Nephron (organoid): ENCODE results near the gene KCNMA1.
"Not testable (repeated sequence)": the region's sequence is repeated elsewhere in the genome, so short reads cannot be mapped to it uniquely, and the experiment has no call there.

ENCODE experiments used
- H3K27ac Mint-ChIP-seq, 3 experiments: 2 replicates each; pipeline ENCODE4 v1.8.0; 2020; ENCODE audit warnings: mixed read lengths in 3 of 3, mild to moderate bottlenecking in 2 of 3, moderate library complexity in 1 of 3
- H3K27me3 Mint-ChIP-seq: 2 replicates; pipeline ENCODE4 v1.8.0; 2021; ENCODE audit warnings: low read depth, mild to moderate bottlenecking, moderate library complexity, mixed read lengths
- H3K36me3 Mint-ChIP-seq: 2 replicates; pipeline ENCODE4 v1.8.0; 2020; ENCODE audit warnings: low read depth, mixed read lengths
- H3K4me1 Mint-ChIP-seq: 2 replicates; pipeline ENCODE4 v1.8.0; 2020; ENCODE audit warnings: mixed read lengths
- H3K4me3 Mint-ChIP-seq, 3 experiments: 2 replicates each; pipeline ENCODE4 v1.8.0; 2020; ENCODE audit warnings: mild to moderate bottlenecking in 3 of 3, mixed read lengths in 3 of 3, moderate library complexity in 2 of 3
- H3K9me3 Mint-ChIP-seq: 2 replicates; pipeline ENCODE4 v1.8.0; 2020; ENCODE audit warnings: mixed read lengths
- TF ChIP-seq, protein P1 (sequence below), 3 experiments: fragments of 200-600 bp; sonication (generic); IDR thresholded peaks; one replicate each; pipeline ENCODE4 v1.5.0; 2021; ENCODE audit warnings: antibody characterized with exemption in 3 of 3; ENCODE audit not compliant: unreplicated experiment in 3 of 3

The KCNMA1 gene

DNA sequence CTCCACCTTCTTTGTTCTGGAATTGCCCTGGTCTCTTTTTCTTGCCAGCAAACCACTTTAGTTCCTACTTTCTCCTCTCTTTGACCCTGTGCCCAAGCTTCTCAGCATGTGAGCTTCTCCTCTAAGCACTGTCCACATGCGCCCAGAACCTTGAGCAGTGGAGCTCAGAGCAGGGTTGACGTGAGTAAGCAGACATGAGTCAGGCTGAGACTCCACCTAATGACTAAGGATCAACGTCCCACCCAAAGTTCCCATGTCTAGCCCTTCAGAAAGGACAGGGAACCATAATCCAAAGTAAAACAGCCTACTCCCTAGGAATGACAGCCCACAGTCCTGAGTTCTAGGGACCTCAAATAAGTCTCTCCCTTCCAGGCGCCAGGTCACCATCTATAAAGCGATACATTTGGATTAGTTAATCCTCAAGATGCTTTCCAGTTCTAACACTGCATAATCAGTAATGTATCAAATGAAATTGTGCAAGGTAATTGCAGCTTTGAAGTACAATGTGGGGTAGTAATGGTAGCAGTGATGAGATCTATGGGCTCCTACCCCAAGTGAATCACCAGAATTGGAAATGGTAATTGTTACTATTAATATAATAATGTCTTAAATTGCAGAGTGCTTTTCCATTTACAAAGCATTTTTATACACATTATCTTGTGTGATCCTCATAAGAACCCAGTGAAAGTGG lies 44.5 kb downstream of the KCNMA1 start:
- Mint-ChIP-seq H3K36me3 (no peaks in the 10 kb centered on the region), H3K9me3 (no peaks in the 10 kb centered on the region), H3K4me3 (no peak overlapping the region), H3K4me1 (no peaks in the 10 kb centered on the region), H3K27ac (no peak overlapping the region), H3K27me3 (peaks cover 15% of the 10 kb centered on the region)
- TF ChIP-seq, protein P1, sequence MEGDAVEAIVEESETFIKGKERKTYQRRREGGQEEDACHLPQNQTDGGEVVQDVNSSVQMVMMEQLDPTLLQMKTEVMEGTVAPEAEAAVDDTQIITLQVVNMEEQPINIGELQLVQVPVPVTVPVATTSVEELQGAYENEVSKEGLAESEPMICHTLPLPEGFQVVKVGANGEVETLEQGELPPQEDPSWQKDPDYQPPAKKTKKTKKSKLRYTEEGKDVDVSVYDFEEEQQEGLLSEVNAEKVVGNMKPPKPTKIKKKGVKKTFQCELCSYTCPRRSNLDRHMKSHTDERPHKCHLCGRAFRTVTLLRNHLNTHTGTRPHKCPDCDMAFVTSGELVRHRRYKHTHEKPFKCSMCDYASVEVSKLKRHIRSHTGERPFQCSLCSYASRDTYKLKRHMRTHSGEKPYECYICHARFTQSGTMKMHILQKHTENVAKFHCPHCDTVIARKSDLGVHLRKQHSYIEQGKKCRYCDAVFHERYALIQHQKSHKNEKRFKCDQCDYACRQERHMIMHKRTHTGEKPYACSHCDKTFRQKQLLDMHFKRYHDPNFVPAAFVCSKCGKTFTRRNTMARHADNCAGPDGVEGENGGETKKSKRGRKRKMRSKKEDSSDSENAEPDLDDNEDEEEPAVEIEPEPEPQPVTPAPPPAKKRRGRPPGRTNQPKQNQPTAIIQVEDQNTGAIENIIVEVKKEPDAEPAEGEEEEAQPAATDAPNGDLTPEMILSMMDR (IDR thresholded peaks at IDR 0.05; ENCODE audit: unreplicated experiment in 3 of 3), result no peak

DNA sequence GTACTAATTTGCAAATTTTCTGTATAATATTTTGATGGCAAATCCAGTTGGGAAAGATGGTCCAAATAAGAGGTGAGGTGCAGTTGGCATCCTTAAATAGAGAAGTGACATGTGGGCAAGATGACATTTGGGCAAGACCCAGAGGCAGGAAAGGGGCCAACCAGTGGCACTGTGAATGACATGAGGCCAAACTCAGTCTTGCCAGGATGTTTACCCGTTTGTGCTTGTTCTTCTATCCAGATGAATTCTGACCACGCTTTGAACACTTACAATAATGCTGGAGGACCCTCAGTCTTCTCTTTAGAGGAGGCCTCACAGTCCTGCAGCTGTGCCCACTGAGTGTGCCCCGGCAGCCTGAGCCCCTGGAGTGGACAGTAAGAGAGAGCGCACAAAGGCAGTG lies 45.1 kb downstream of the KCNMA1 start:
- Mint-ChIP-seq H3K4me3 (no peak overlapping the region), H3K36me3 (no peaks in the 10 kb centered on the region), H3K27me3 (peaks cover 15% of the 10 kb centered on the region), H3K9me3 (no peaks in the 10 kb centered on the region), H3K27ac (no peak overlapping the region), H3K4me1 (no peaks in the 10 kb centered on the region)
- TF ChIP-seq, protein P1 (IDR thresholded peaks at IDR 0.05; ENCODE audit: unreplicated experiment in 3 of 3), result no peak

DNA sequence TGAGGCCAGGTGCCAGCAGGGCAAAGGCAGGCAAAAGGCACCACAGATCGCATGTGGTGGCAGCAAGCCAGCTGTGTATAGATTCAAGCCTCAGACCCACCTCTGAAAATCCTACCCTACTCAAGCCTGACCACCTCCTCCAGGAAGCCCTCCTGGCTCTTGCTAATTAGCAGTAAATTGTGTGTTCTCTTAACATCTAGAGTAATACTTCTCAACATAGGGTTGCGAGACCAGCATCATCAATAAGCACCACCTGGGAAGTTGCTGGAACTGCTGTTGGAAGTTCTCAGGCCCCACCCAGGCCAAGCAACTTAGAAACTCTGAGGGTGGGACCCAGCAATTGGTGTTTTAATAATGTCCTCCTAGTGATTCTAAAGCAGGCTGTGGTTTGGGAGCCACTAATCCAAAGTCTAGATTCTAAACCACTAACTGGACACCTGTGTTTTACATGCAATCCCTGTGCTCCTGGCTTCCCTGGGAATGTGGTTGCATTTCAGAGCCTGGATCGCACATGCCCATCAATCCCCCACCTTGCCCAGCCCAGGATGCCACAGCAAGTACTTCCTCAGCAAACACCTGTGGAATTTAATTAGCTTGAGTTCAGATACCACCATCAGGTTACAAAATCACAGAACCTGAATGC lies 46.2 kb downstream of the KCNMA1 start:
- no peaks in the 10 kb centered on the region for H3K36me3 Mint-ChIP-seq
- H3K27ac Mint-ChIP-seq, result no peak overlapping the region
- no peak overlapping the region for H3K4me3 Mint-ChIP-seq
- TF ChIP-seq, protein P1 (IDR thresholded peaks at IDR 0.05; ENCODE audit: unreplicated experiment in 3 of 3), result no peak
- peaks cover 8% of the 10 kb centered on the region for H3K4me1 Mint-ChIP-seq
- H3K27me3 Mint-ChIP-seq, result peaks cover 19% of the 10 kb centered on the region
- H3K9me3 Mint-ChIP-seq, result no peaks in the 10 kb centered on the region

DNA sequence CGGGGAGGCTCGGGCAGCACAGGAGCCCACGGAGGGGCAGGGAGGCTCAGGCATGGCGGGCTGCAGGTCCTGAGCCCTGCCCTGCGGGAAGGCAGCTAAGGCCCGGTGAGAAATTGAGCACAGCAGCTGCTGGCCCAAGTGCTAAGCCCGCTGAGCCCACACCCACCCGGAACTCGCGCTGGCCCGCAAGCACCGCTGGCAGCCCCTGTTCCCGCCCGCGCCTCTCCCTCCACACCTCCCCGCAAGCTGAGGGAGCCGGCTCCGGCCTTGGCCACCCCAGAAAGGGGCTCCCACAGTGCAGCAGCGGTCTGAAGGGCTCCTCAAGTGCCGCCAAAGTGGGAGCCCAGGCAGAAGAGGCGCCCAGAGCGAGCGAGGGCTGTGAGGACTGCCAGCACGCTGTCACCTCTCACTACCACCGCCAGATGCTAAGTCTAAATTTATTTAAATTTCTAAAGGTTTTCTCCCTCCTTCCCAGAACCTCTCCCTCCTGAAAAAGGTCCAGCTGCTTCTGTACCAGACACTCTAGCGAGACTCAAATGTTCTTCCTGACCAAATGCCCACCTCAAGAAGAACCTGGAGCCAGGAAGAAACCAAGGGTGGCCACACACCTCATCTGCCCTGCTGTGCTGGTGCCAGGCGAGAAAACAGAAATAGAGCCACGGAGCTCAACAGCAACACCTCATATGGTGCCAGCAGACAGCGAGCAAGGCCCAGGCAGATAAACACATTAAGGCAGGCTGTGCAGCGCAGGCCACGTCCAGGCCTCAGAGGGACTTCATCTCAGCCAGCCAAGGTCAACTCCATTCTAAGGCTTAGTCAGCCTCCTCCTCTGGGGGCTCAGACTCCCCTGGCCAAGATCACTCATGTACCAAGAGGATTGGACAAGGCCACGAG lies 47.0 kb downstream of the KCNMA1 start:
- Mint-ChIP-seq H3K9me3 (no peaks in the 10 kb centered on the region), H3K27me3 (peaks cover 19% of the 10 kb centered on the region), H3K4me3 (no peak overlapping the region), H3K27ac (no peak overlapping the region), H3K4me1 (peaks cover 8% of the 10 kb centered on the region), H3K36me3 (no peaks in the 10 kb centered on the region)
- TF ChIP-seq, protein P1 (IDR thresholded peaks at IDR 0.05; ENCODE audit: unreplicated experiment in 3 of 3), result no peak

DNA sequence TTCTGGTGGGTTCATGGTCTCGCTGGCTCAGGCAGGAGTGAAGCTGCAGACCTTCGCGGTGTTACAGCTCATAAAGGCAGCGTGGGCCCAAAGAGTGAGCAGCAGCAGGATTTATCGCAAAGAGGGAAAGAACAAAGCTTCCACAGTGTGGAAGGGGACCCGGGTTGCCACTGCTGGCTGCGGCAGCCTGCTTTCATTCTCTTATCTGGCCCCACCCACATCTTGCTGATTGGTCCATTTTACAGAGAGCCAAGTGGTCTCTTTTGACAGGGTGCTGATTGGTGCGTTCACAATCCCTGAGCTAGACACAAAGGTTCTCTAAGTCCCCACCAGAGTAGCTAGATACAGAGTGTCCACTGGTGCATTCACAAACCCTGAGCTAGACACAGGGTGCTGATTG lies 47.9 kb downstream of the KCNMA1 start:
- H3K27ac Mint-ChIP-seq, H3K4me3 Mint-ChIP-seq, H3K36me3 Mint-ChIP-seq, H3K9me3 Mint-ChIP-seq: not testable (repeated sequence)
- H3K27me3 Mint-ChIP-seq, result peaks cover 19% of the 10 kb centered on the region
- peaks cover 12% of the 10 kb centered on the region for H3K4me1 Mint-ChIP-seq

DNA sequence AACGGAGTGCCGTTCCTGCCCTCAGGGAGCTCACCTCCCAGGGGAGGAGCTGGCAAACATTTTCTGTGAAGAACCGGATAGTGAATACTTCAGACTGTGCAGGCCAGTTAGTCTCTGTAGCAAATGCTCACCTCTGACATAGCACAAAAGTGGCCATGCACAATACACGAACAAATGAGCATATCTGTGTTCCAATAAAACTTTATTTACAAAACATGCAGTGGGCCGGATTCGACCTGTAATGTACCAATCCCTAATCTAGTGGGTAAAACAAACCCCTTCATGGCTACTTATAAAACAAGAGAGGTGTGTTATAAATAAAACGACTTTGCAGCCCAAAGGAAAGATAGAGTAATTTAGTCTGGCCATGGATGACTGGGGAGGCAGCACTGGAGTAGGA lies 48.7 kb downstream of the KCNMA1 start:
- Mint-ChIP-seq H3K9me3 (no peaks in the 10 kb centered on the region), H3K4me1 (peaks cover 13% of the 10 kb centered on the region), H3K36me3 (no peaks in the 10 kb centered on the region), H3K27me3 (peaks cover 12% of the 10 kb centered on the region), H3K27ac (no peak overlapping the region), H3K4me3 (no peak overlapping the region)
- TF ChIP-seq, protein P1 (IDR thresholded peaks at IDR 0.05; ENCODE audit: unreplicated experiment in 3 of 3), result no peak
